A673 (cell line): ENCODE results near the gene G3BP2. TPM values are rescaled to one million over a fixed set of nuclear protein-coding genes. Genes with fewer than 3 reads are reported as not detected.

Source experiments
- BruUV-seq: library from RNA; stranded (reverse); fragments of 400-500 nt; replicated peaks from 2 replicates; lab custom pipeline; 2021; lab: Mats Ljungman, UMichigan
- CTCF ChIA-PET: fragments of 300-600 bp; sonication (Branson Sonifier 250); formaldehyde crosslinking; loops from one replicate; lab custom pipeline; 2022; ENCODE audit warnings: antibody characterized with exemption; lab: Charles Lee
- POLR2A ChIA-PET: fragments of 300-600 bp; sonication (Branson Sonifier 250); formaldehyde crosslinking; loops from one replicate; lab custom pipeline; 2022; ENCODE audit warnings: antibody characterized with exemption; ENCODE audit not compliant: low non-redundant PET; lab: Charles Lee
- DNase-seq: peaks from one replicate; pipeline ENCODE4 v3.0.0-alpha.2; 2015; ENCODE audit warnings: low spot score
- H3K27ac ChIP-seq: fragments of 200-600 bp; sonication (generic); 2 replicates; pipeline ENCODE4 v1.5.1; 2016; ENCODE audit warnings: mixed run types, low read depth, mild to moderate bottlenecking, mixed read lengths, antibody characterized with exemption, low read length; ENCODE audit not compliant: poor library complexity, severe bottlenecking
- H3K27me3 ChIP-seq: fragments of 200-600 bp; sonication (generic); replicated peaks from 2 replicates; pipeline ENCODE4 v1.6.1; 2017; ENCODE audit warnings: mixed run types, low read depth, mild to moderate bottlenecking, mixed read lengths, antibody characterized with exemption, low read length; ENCODE audit not compliant: insufficient read depth, poor library complexity
- H3K36me3 ChIP-seq: fragments of 200-600 bp; sonication (generic); 2 replicates; pipeline ENCODE4 v1.6.1; 2016; ENCODE audit warnings: mixed run types, mild to moderate bottlenecking, mixed read lengths, antibody characterized with exemption, low read length; ENCODE audit not compliant: insufficient read depth, poor library complexity, severe bottlenecking
- H3K4me1 ChIP-seq: fragments of 200-600 bp; sonication (generic); 2 replicates; pipeline ENCODE4 v1.6.1; 2017; ENCODE audit warnings: mixed run types, mild to moderate bottlenecking, mixed read lengths, antibody characterized with exemption, low read length; ENCODE audit not compliant: insufficient read depth, poor library complexity, severe bottlenecking
- H3K4me3 ChIP-seq: fragments of 200-600 bp; sonication (generic); 2 replicates; pipeline ENCODE4 v1.5.1; 2016; ENCODE audit warnings: low read depth, mixed run types, mild to moderate bottlenecking, mixed read lengths, low read length; ENCODE audit not compliant: poor library complexity, severe bottlenecking
- H3K9me3 ChIP-seq: fragments of 200-600 bp; sonication (generic); 2 replicates; pipeline ENCODE4 v1.6.1; 2016; ENCODE audit warnings: mixed run types, low read depth, mild to moderate bottlenecking, mixed read lengths, antibody characterized with exemption, low read length; ENCODE audit not compliant: poor library complexity, severe bottlenecking
- CTCF ChIP-seq: fragments of 300-800, 200-600 bp; sonication (generic); conservative IDR thresholded peaks from 2 replicates; pipeline ENCODE4 v1.5.1; 2017; ENCODE audit warnings: low read depth, mild to moderate bottlenecking, antibody characterized with exemption, low read length, moderate library complexity, mixed read lengths
- EZH2 ChIP-seq: fragments of 200-600 bp; sonication (generic); IDR thresholded peaks from 2 replicates; pipeline ENCODE4 v1.6.1; 2017; ENCODE audit warnings: borderline replicate concordance, low read depth, mild to moderate bottlenecking, mixed read lengths, antibody characterized with exemption, low read length; ENCODE audit not compliant: poor library complexity, severe bottlenecking
- intact Hi-C: fragments of 100-400 bp; cut with micrococcal nuclease; formaldehyde crosslinking; loops from one replicate; pipeline ENCODE4 v1.10.0; 2022; ENCODE audit not compliant: unreplicated experiment
- total RNA-seq: library from RNA; stranded (reverse); gene quantifications from 2 replicates; pipeline ENCODE4 v1.2.3, GENCODE V29; 2021

Gene G3BP2
- total RNA-seq, 1 experiment from 2014 or later, result 124 TPM

- Histone ChIP-seq H3K27me3 (no peaks in the 10 kb centered on the region), H3K4me1 (peaks cover 15% of the 10 kb centered on the region), H3K36me3 (no peaks in the 10 kb centered on the region), H3K4me3 (no peak overlapping the region), H3K27ac (no peak overlapping the region), H3K9me3 (no peaks in the 10 kb centered on the region)
- ChIA-PET POLR2A (no interaction called here), CTCF (no interaction called here)
- intact Hi-C loops, result no loop called here
- TF ChIP-seq EZH2 (no peak), CTCF (no peak)
- no TSS peak for BruUV-seq
- no peak for DNase-seq
These were observed 79.8 kb downstream of the G3BP2 start for GRCh38 chr4:75593393-75593792.

Other genes starting within 250 kb of the G3BP2 start
- 24.2 and 36.0 TPM in 2 replicates for gene RCHY1, start 159.0 kb downstream of the G3BP2 start, total RNA-seq
- gene THAP6, start 158.9 kb downstream of the G3BP2 start, total RNA-seq, result 11.4 and 13.7 TPM in 2 replicates
- not detected in 2 replicates for gene ODAPH, start 117.3 kb downstream of the G3BP2 start, total RNA-seq
- gene CDKL2, start 42.9 kb downstream of the G3BP2 start, total RNA-seq, result 1.5 and 1.6 TPM in 2 replicates
- 35.6 and 36.1 TPM in 2 replicates for gene USO1, start 51.2 kb upstream of the G3BP2 start, total RNA-seq
- not detected in 2 replicates for gene PPEF2, start 229.0 kb upstream of the G3BP2 start, total RNA-seq